ENCODE data around the gene ITCH.
"Not testable (repeated sequence)": the region's sequence is repeated elsewhere in the genome, so short reads cannot be mapped to it uniquely, and the experiment has no call there.

Gene ITCH

DNA sequence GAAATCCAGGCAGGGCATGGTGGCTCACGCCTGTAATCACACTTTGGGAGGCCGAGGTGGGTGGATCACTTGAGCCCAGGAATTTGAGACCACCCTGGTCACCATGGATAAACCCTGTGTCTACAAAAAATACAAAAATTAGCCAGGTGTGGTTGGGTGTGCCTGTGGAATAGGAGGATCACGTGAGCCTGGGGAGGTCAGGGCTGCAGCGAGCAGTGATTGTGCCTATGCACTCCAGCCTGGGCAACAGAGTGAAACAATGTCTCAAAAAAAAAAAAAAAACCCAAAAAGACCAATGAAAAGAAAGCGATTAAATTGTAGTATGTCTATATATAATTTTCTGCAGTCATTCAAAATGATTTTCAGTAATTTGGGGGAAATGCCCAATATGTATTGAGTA lies 70.3 kb downstream of the ITCH start:
- TF ChIP-seq POLR2AphosphoS5 (IDR thresholded peaks at IDR 0.05; ENCODE audit: low read depth, low read length), result no peak
- TF ChIP-seq TAF1 (IDR thresholded peaks at IDR 0.05; ENCODE audit: borderline replicate concordance, low read depth, low read length), result no peak
- no peak for TF ChIP-seq POLR2A (IDR thresholded peaks at IDR 0.05; ENCODE audit: low read depth, low read length)
- DNase-seq (ENCODE audit: insufficient read length) (no peak), FAIRE-seq (no peak)

- FAIRE-seq, result peak; percentile 56
- TF ChIP-seq POLR2A (IDR thresholded peaks at IDR 0.05; ENCODE audit: low read depth, low read length), result no peak
- no peak for TF ChIP-seq POLR2AphosphoS5 (IDR thresholded peaks at IDR 0.05; ENCODE audit: low read depth, low read length)
- TF ChIP-seq TAF1 (IDR thresholded peaks at IDR 0.05; ENCODE audit: borderline replicate concordance, low read depth, low read length), result no peak
- no peak for DNase-seq (ENCODE audit: insufficient read length)
Measured at GRCh38 chr20:34435589-34435988, 72.5 kb downstream of the ITCH start.

DNA sequence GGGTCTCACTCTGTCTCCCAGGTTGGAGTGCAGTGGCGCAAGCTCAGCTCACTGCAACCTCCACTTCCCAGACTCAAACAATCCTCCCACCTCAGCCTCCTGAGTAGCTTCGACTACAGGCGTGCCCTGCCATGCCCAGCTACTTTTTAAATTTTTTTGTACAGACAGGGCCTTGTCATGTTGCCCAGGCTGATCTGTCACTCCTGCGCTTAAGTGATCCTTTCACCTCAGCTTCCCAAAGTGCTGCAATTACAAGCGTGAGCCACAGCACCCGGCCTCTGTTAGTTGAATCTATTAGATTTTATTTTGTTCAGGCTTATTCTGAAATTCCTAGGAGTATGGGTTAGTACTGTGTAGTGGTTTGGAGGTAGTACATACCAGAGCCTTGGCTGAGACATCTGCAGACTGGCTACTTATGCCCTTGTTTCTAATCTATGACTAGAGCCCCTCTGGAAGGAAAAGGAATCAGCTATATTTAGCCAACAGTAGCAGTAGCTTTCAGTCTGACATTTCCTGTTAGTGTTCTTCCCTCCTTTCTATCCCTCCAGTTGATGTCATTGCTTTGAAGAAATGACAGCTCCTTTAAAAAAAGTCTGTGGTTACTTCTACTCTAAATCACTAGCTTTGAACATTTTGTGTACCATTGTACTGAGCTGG lies 74.4 kb downstream of the ITCH start:
- DNase-seq (ENCODE audit: insufficient read length), result no peak
- TF ChIP-seq TAF1 (IDR thresholded peaks at IDR 0.05; ENCODE audit: borderline replicate concordance, low read depth, low read length) (no peak), POLR2AphosphoS5 (IDR thresholded peaks at IDR 0.05; ENCODE audit: low read depth, low read length) (no peak), POLR2A (IDR thresholded peaks at IDR 0.05; ENCODE audit: low read depth, low read length) (no peak)
- FAIRE-seq, result no peak

- no peak for TF ChIP-seq TAF1 (IDR thresholded peaks at IDR 0.05; ENCODE audit: borderline replicate concordance, low read depth, low read length)
- TF ChIP-seq POLR2A (IDR thresholded peaks at IDR 0.05; ENCODE audit: low read depth, low read length), result no peak
- no peak for TF ChIP-seq POLR2AphosphoS5 (IDR thresholded peaks at IDR 0.05; ENCODE audit: low read depth, low read length)
- no peak for FAIRE-seq
- DNase-seq (ENCODE audit: insufficient read length), result no peak
Measured at GRCh38 chr20:34439168-34439567, 76.1 kb downstream of the ITCH start.

- DNase-seq (ENCODE audit: insufficient read length); FAIRE-seq: not testable (repeated sequence)
Measured at GRCh38 chr20:34441423-34441822, 78.3 kb downstream of the ITCH start.

DNA sequence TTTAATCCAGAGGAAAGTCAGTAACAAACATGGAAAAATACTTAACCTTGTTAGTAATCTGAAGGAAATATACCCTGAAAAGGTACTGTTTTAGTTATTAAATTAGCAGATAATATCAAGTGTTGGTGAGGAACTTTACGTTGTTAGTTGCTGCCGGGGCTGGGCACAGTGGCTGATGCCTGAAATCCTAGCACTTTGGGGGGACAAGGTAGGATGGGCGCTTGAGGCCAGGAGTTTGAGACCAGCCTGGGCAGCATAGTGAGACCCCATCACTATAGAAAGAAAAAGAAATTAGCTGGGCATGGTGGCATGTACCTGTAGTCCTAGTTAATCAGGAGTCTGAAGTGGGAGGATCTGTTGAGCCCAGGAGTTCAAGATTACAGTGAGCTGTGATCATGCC lies 80.5 kb downstream of the ITCH start:
- FAIRE-seq (no peak), DNase-seq (ENCODE audit: insufficient read length) (no peak)
- TF ChIP-seq POLR2A (IDR thresholded peaks at IDR 0.05; ENCODE audit: low read depth, low read length) (no peak), POLR2AphosphoS5 (IDR thresholded peaks at IDR 0.05; ENCODE audit: low read depth, low read length) (no peak), TAF1 (IDR thresholded peaks at IDR 0.05; ENCODE audit: borderline replicate concordance, low read depth, low read length) (no peak)

- FAIRE-seq, result no peak
- DNase-seq (ENCODE audit: insufficient read length), result no peak
- TF ChIP-seq TAF1 (IDR thresholded peaks at IDR 0.05; ENCODE audit: borderline replicate concordance, low read depth, low read length) (no peak), POLR2A (IDR thresholded peaks at IDR 0.05; ENCODE audit: low read depth, low read length) (no peak), POLR2AphosphoS5 (IDR thresholded peaks at IDR 0.05; ENCODE audit: low read depth, low read length) (no peak)
Measured at GRCh38 chr20:34445177-34446065, 82.3 kb downstream of the ITCH start.

GRCh38 chr20:34448517-34448916 lies 85.4 kb downstream of the ITCH start:
- DNase-seq (ENCODE audit: insufficient read length) (no peak), FAIRE-seq (no peak)

GRCh38 chr20:34449674-34450592 lies 86.9 kb downstream of the ITCH start:
- TF ChIP-seq POLR2AphosphoS5 (IDR thresholded peaks at IDR 0.05; ENCODE audit: low read depth, low read length) (no peak), POLR2A (IDR thresholded peaks at IDR 0.05; ENCODE audit: low read depth, low read length) (no peak), TAF1 (IDR thresholded peaks at IDR 0.05; ENCODE audit: borderline replicate concordance, low read depth, low read length) (no peak)
- FAIRE-seq, result no peak
- no peak for DNase-seq (ENCODE audit: insufficient read length)

More at GRCh38 chr20:34448517-34448916, 85.4 kb downstream of the ITCH start:
- TF ChIP-seq POLR2AphosphoS5 (IDR thresholded peaks at IDR 0.05; ENCODE audit: low read depth, low read length), result no peak
- no peak for TF ChIP-seq POLR2A (IDR thresholded peaks at IDR 0.05; ENCODE audit: low read depth, low read length)
- TF ChIP-seq TAF1 (IDR thresholded peaks at IDR 0.05; ENCODE audit: borderline replicate concordance, low read depth, low read length), result no peak

- no peak for TF ChIP-seq POLR2AphosphoS5 (IDR thresholded peaks at IDR 0.05; ENCODE audit: low read depth, low read length)
- no peak for TF ChIP-seq TAF1 (IDR thresholded peaks at IDR 0.05; ENCODE audit: borderline replicate concordance, low read depth, low read length)
- no peak for TF ChIP-seq POLR2A (IDR thresholded peaks at IDR 0.05; ENCODE audit: low read depth, low read length)
- no peak for FAIRE-seq
- DNase-seq (ENCODE audit: insufficient read length), result no peak
Measured at GRCh38 chr20:34452281-34452982, 89.4 kb downstream of the ITCH start.

DNA sequence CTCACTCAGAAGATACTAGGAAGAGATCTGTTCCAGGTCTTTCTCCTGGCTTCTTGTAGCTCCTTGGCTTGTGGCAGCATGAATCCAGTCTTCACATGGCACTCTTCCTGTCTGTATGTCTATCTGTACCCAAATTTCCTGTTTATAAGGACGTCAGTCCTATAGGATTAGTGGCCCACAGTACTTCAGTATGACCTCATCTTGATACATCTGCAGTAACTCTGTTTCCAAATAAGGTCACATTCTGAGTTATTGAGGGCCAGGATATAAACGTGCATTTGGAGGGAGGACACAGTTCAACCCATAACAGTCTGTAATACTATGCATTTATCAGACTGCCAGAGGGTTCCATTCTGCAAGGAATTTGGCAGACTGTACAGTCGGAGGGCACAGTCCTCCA lies 95.6 kb downstream of the ITCH start:
- FAIRE-seq (no peak), DNase-seq (ENCODE audit: insufficient read length) (no peak)
- TF ChIP-seq POLR2AphosphoS5 (IDR thresholded peaks at IDR 0.05; ENCODE audit: low read depth, low read length) (no peak), TAF1 (IDR thresholded peaks at IDR 0.05; ENCODE audit: borderline replicate concordance, low read depth, low read length) (no peak), POLR2A (IDR thresholded peaks at IDR 0.05; ENCODE audit: low read depth, low read length) (no peak)
